Epithelial cell of proximal tubule (primary cell): ENCODE results near the gene LAMA2. TPM values are rescaled to one million over a fixed set of nuclear protein-coding genes. Genes with fewer than 3 reads are reported as not detected.
A peak's percentile ranks its signal among the peaks of the same experiment; 100 is the strongest.

Experiments
- DNase-seq: peaks from one replicate; pipeline ENCODE4 v3.0.0-alpha.2; 2011; ENCODE audit warnings: low read depth
- H3K4me3 ChIP-seq: 2 replicates; pipeline ENCODE4 v1.5.1; 2011; ENCODE audit warnings: low read depth, mild to moderate bottlenecking, low read length
- CTCF ChIP-seq: conservative IDR thresholded peaks from 2 replicates; pipeline ENCODE4 v1.5.1; 2012; ENCODE audit warnings: low read depth, mild to moderate bottlenecking, low read length
- total RNA-seq: library from RNA; depleted of rRNA; stranded (reverse); fragments of >200 nt; gene quantifications from 2 replicates; pipeline ENCODE4 v1.2.3, GENCODE V29; 2015

Gene LAMA2
- total RNA-seq, 1 donor from 2014 or later: 0.69 TPM

GRCh38 chr6:129186988-129187387, 304.1 kb downstream of the LAMA2 start:
- DNase-seq: peak; percentile 38
- no peak overlapping the region for H3K4me3 ChIP-seq
- TF ChIP-seq CTCF: no peak

GRCh38 chr6:129188306-129188705, 305.4 kb downstream of the LAMA2 start:
- DNase-seq: no peak
- no peak overlapping the region for H3K4me3 ChIP-seq
- TF ChIP-seq CTCF: no peak

- no peak overlapping the region for H3K4me3 ChIP-seq
- DNase-seq: no peak
- TF ChIP-seq CTCF: no peak
Observed at GRCh38 chr6:129188795-129189194, 305.9 kb downstream of the LAMA2 start.

GRCh38 chr6:129189266-129189665, 306.3 kb downstream of the LAMA2 start:
- H3K4me3 ChIP-seq: no peak overlapping the region
- DNase-seq: no peak
- no peak for TF ChIP-seq CTCF

- no peak for TF ChIP-seq CTCF
- DNase-seq: no peak
- H3K4me3 ChIP-seq: no peak overlapping the region
Observed at GRCh38 chr6:129191235-129191634, 308.3 kb downstream of the LAMA2 start.

- H3K4me3 ChIP-seq: no peak overlapping the region
- DNase-seq: no peak
- TF ChIP-seq CTCF: no peak
Observed at GRCh38 chr6:129192458-129192989, 309.6 kb downstream of the LAMA2 start.

GRCh38 chr6:129194306-129194941, 311.5 kb downstream of the LAMA2 start:
- H3K4me3 ChIP-seq: no peak overlapping the region
- TF ChIP-seq CTCF: no peak
- no peak for DNase-seq
